ENCODE measurements around the gene ME1.
"Not testable (repeated sequence)": the region's sequence is repeated elsewhere in the genome, so short reads cannot be mapped to it uniquely, and the experiment has no call there.

DNA sequence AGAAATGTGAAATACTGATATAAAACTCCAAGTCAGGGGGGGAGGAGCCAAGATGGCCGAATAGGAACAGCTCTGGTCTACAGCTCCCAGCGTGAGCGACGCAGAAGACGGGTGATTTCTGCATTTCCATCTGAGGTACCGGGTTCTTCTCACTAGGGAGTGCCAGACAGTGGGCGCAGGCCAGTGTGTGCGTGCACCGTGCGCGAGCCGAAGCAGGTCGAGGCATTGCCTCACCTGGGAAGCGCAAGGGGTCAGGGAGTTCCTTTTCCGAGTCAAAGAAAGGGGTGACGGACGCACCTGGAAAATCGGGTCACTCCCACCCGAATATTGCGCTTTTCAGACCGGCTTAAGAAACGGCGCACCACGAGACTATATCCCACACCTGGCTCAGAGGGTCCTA is 96.9 kb downstream of the ME1 start:
- TF ChIP-seq CTCF (IDR thresholded peaks at IDR 0.05; ENCODE audit: low read depth, low read length); MYC (IDR thresholded peaks at IDR 0.05; ENCODE audit: low read depth, low read length); POLR2A (IDR thresholded peaks at IDR 0.05; ENCODE audit: extremely low read depth, insufficient read length); MAX (IDR thresholded peaks at IDR 0.05; ENCODE audit: low read depth, low read length): not testable (repeated sequence)
